ENCODE measurements around the gene CISD1.

DNA sequence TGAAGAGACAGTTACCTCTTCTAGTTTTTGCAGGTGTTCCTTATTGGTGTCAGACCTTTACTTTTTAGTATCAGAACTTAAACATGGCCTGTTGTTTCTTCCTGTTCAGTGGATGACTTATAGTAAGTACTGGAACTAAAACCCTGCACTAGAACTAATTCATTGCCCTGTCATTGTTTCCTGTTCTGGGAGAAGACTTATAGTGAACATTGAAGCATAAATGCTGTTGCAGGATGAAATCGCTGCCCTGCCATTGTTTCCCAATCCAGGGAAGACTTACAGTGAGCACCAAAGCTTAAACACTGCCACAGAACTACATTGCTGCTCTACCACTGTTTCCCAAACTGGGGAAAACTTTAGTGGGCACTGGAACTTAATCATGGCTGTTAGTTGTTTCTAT lies 14.3 kb upstream of the CISD1 start:
- TF ChIP-seq CTCF (IDR thresholded peaks at IDR 0.05; ENCODE audit: extremely low read depth in 1 of 2, insufficient read depth in 1 of 2, low read depth in 1 of 2, low read length in 2 of 2) (no peak), POLR2AphosphoS5 (IDR thresholded peaks at IDR 0.05; ENCODE audit: insufficient read depth, low read depth, low read length) (no peak), EZH2 (IDR thresholded peaks at IDR 0.05; ENCODE audit: borderline replicate concordance, low read depth, low read length, severe bottlenecking) (no peak)
